HG03571 (cell line): ENCODE results near the gene GPR135.

Source experiments
- ATAC-seq: cut with Tn5 transposase; IDR thresholded peaks from one replicate; pipeline ENCODE4 v1.9.1; 2021; ENCODE audit not compliant: unreplicated experiment

The GPR135 gene

DNA sequence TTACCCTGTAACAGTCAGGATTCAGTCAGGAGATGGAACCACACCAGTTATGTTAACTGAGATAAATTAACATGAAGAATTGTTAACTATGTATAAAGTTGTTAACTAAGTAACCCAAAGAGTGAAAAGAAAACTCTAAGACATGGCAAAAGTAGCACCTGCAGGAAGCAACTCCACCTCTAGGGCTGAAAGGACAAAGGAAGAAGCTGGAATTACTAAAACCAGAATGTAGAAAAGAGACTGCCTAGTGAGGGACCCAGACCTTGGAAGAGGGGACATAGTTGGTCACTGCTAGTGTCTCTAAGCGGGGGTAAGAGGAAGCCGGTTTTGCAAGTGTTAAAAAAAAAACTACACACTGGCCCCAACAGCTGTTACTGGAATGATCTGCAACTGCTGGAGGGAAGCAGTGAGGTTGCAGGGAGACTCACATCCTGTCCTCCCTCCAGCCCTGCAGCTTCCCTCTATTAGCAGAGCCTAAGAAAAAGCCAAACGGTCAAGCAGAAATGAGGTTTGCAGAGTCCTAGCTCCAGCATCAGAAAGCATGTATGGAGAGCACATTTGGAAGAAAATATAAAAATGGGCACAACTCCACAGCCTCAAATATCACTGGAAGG lies 39.8 kb downstream of the GPR135 start:
- no peak for ATAC-seq

GRCh38 chr14:59424341-59425071 lies 40.7 kb downstream of the GPR135 start:
- no peak for ATAC-seq

GRCh38 chr14:59422069-59422881 lies 42.9 kb downstream of the GPR135 start:
- ATAC-seq = no peak

- no peak for ATAC-seq
Measured at GRCh38 chr14:59419303-59419702, 45.9 kb downstream of the GPR135 start.

DNA sequence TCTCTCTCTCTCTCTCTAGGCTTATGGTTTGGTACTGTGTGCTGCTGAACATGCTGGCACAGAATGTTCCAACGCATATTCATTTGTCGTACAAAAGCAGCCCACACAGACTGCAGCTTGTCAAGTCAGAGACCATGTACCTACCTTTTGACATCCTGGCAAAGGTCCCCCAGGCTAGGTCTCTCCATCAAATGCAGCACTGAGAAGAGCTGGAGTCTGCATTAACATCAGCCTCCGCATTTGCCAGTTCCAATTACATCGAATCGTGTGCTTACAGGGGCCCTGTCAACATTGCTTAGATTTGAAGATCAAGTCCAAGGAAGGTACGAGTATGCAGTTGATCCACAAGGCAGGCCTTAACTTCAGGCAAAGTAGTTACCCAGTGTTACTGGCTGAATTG lies 47.9 kb downstream of the GPR135 start:
- no peak for ATAC-seq

DNA sequence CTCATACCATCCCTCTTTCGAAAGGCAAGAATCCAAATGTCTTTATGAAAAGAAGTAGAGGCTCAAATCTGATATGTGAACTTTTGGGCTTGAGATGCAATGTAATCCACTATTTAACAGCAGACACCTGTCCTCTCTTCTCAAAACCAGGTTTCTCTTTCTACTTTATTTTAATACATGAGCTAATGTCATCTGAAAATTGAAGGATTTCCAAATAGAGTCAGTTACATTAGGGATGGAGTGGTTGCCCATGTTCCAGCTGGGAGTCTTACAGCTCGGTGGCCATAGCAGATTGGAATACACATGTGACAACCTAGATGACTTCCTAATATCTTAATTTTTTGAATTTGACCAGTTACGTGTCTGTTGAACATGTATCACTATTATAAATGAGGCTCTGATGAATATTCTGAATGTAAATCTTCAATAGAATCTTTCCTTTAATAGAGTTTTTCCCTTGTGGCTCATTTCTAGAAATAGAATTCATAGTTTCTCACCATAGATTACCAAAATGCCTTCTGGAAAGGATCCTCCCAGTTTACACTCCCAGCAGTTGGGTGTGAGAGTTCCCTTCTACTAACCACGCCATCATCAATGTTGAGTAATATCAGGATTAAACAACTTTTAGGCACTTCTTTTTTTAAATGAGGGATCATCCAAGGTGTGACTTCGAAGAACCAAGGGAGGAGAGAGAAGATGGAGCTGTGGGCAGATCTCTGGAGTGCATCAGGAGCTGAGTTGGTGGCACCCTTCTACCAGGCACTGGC lies 49.2 kb downstream of the GPR135 start:
- ATAC-seq = no peak
